H9 (cell line): Measurements from ENCODE around the gene ZNF385B. TPM values are rescaled to one million over a fixed set of nuclear protein-coding genes. Genes with fewer than 3 reads are reported as not detected.

ENCODE experiments used
- DNase-seq: peaks from one replicate; pipeline ENCODE4 v3.0.0-alpha.2; 2017
- H2AFZ ChIP-seq: one replicate; pipeline ENCODE4 v1.6.1; 2013; ENCODE audit warnings: mild to moderate bottlenecking, low read length, control low read depth, moderate library complexity
- H2AK5ac ChIP-seq: 2 replicates; pipeline ENCODE4 v1.6.1; 2013; ENCODE audit warnings: low read length, control low read depth, mixed read lengths; ENCODE audit not compliant: insufficient read length
- H2BK120ac ChIP-seq: one replicate; pipeline ENCODE4 v1.6.1; 2013; ENCODE audit warnings: low read depth, mild to moderate bottlenecking, low read length, control low read depth, inconsistent platforms; ENCODE audit not compliant: poor library complexity, severe bottlenecking
- H2BK12ac ChIP-seq: 2 replicates; pipeline ENCODE4 v1.6.1; 2013; ENCODE audit warnings: low read length, control low read depth, mixed read lengths, low read depth; ENCODE audit not compliant: insufficient read length
- H2BK15ac ChIP-seq: 2 replicates; pipeline ENCODE4 v1.6.1; 2013; ENCODE audit warnings: low read depth, low read length, control low read depth
- H2BK20ac ChIP-seq: one replicate; pipeline ENCODE4 v1.6.1; 2013; ENCODE audit warnings: low read depth, mild to moderate bottlenecking, low read length, control low read depth, inconsistent platforms; ENCODE audit not compliant: poor library complexity, severe bottlenecking
- H2BK5ac ChIP-seq: 2 replicates; pipeline ENCODE4 v1.6.1; 2013; ENCODE audit warnings: low read length, control low read depth, mixed read lengths; ENCODE audit not compliant: insufficient read length
- H3K14ac ChIP-seq: 2 replicates; pipeline ENCODE4 v1.6.1; 2013; ENCODE audit warnings: low read length, control low read depth; ENCODE audit not compliant: insufficient read depth
- H3K18ac ChIP-seq: 2 replicates; pipeline ENCODE4 v1.6.1; 2013; ENCODE audit warnings: low read depth, mild to moderate bottlenecking, mixed read lengths, low read length, control low read depth; ENCODE audit not compliant: insufficient read length
- H3K23ac ChIP-seq: 2 replicates; pipeline ENCODE4 v1.6.1; 2013; ENCODE audit warnings: low read length, control low read depth, mixed read lengths, low read depth; ENCODE audit not compliant: insufficient read length
- H3K23me2 ChIP-seq: 2 replicates; pipeline ENCODE4 v1.6.1; 2013; ENCODE audit warnings: low read depth, mild to moderate bottlenecking, mixed read lengths, low read length, control low read depth; ENCODE audit not compliant: insufficient read length, poor library complexity, severe bottlenecking
- H3K27ac ChIP-seq: 2 replicates; pipeline ENCODE4 v1.5.1; 2013; ENCODE audit warnings: low read length, control low read depth, mixed read lengths, low read depth; ENCODE audit not compliant: insufficient read length
- H3K27me3 ChIP-seq: 2 replicates; pipeline ENCODE4 v1.6.1; 2013; ENCODE audit warnings: low read length, control low read depth, inconsistent platforms; ENCODE audit not compliant: insufficient read depth
- H3K4ac ChIP-seq: 2 replicates; pipeline ENCODE4 v1.6.1; 2013; ENCODE audit warnings: low read depth, mild to moderate bottlenecking, control low read depth, inconsistent platforms, low read length, moderate library complexity
- H3K4me1 ChIP-seq: 2 replicates; pipeline ENCODE4 v1.6.1; 2013; ENCODE audit warnings: low read length, control low read depth, inconsistent platforms; ENCODE audit not compliant: insufficient read depth
- H3K4me2 ChIP-seq: 2 replicates; pipeline ENCODE4 v1.6.1; 2013; ENCODE audit warnings: low read length, control low read depth, mixed read lengths; ENCODE audit not compliant: insufficient read length, insufficient read depth
- H3K56ac ChIP-seq: 2 replicates; pipeline ENCODE4 v1.6.1; 2013; ENCODE audit warnings: low read depth, mild to moderate bottlenecking, mixed read lengths, low read length, control low read depth; ENCODE audit not compliant: insufficient read length
- H3K79me1 ChIP-seq: 2 replicates; pipeline ENCODE4 v1.6.1; 2013; ENCODE audit warnings: low read depth, mild to moderate bottlenecking, moderate library complexity, low read length, control low read depth, inconsistent platforms; ENCODE audit not compliant: insufficient read depth, poor library complexity, severe bottlenecking
- H3K79me2 ChIP-seq: 2 replicates; pipeline ENCODE4 v1.6.1; 2013; ENCODE audit warnings: low read length, control low read depth, inconsistent platforms; ENCODE audit not compliant: insufficient read depth
- H3K9ac ChIP-seq: 2 replicates; pipeline ENCODE4 v1.6.1; 2013; ENCODE audit warnings: low read length, control low read depth, mixed read lengths; ENCODE audit not compliant: insufficient read length; ENCODE audit errors: extremely low read depth
- H3K9me3 ChIP-seq: one replicate; pipeline ENCODE4 v1.6.1; 2013; ENCODE audit warnings: low read depth, low read length, inconsistent platforms; ENCODE audit not compliant: control insufficient read depth
- H3T11ph ChIP-seq: one replicate; pipeline ENCODE4 v1.6.1; 2013; ENCODE audit warnings: mild to moderate bottlenecking, low read length, control low read depth, inconsistent platforms
- H4K20me1 ChIP-seq: one replicate; pipeline ENCODE4 v1.6.1; 2013; ENCODE audit not compliant: control insufficient read depth, insufficient read length, insufficient read depth
- H4K5ac ChIP-seq: 2 replicates; pipeline ENCODE4 v1.6.1; 2013; ENCODE audit warnings: low read depth, mild to moderate bottlenecking, mixed read lengths, low read length, control low read depth; ENCODE audit not compliant: insufficient read length
- H4K8ac ChIP-seq: replicated peaks from 2 replicates; pipeline ENCODE4 v1.6.1; 2013; ENCODE audit warnings: low read length, control low read depth, mixed read lengths, low read depth; ENCODE audit not compliant: insufficient read length
- H4K91ac ChIP-seq: 2 replicates; pipeline ENCODE4 v1.6.1; 2013; ENCODE audit warnings: low read depth, mild to moderate bottlenecking, moderate library complexity, mixed read lengths, low read length, control low read depth; ENCODE audit not compliant: insufficient read length
- H3K27ac Mint-ChIP-seq, 3 experiments: 2 replicates in 2 of 3; 3 replicates in 1 of 3; pipeline ENCODE4 v1.8.0; 2020 to 2021; ENCODE audit warnings: mixed read lengths in 3 of 3, mild to moderate bottlenecking in 1 of 3, moderate library complexity in 1 of 3
- H3K27me3 Mint-ChIP-seq: 2 replicates; pipeline ENCODE4 v1.8.0; 2021; ENCODE audit warnings: low read depth, mild to moderate bottlenecking, moderate library complexity, mixed read lengths
- H3K36me3 Mint-ChIP-seq, 3 experiments: 2 replicates in 2 of 3; 3 replicates in 1 of 3; pipeline ENCODE4 v1.8.0; 2020 to 2021; ENCODE audit warnings: low read depth in 3 of 3, mixed read lengths in 3 of 3; ENCODE audit not compliant: insufficient read depth in 1 of 3
- H3K4me1 Mint-ChIP-seq, 2 experiments: 2 replicates each; pipeline ENCODE4 v1.8.0; 2020; ENCODE audit warnings: mixed read lengths in 2 of 2
- H3K4me3 Mint-ChIP-seq, 2 experiments: 2 replicates in 1 of 2; 3 replicates in 1 of 2; pipeline ENCODE4 v1.8.0; 2020 to 2021; ENCODE audit warnings: mild to moderate bottlenecking in 2 of 2, mixed read lengths in 2 of 2, moderate library complexity in 1 of 2
- H3K9me3 Mint-ChIP-seq, 2 experiments: 2 replicates in 1 of 2; 3 replicates in 1 of 2; pipeline ENCODE4 v1.8.0; 2020; ENCODE audit warnings: mild to moderate bottlenecking in 2 of 2, mixed read lengths in 2 of 2, moderate library complexity in 1 of 2
- WGBS: extraction: QIAGEN DNeasy Blood & Tissue Kit; methylation state at CpG from one replicate; pipeline ENCODE4 v1.1.7; 2013; ENCODE audit warnings: missing lambda C conversion rate, low lambda C conversion rate, mixed read lengths; ENCODE audit not compliant: insufficient read length; ENCODE audit errors: extremely low coverage; 5-methylcytosine and 5-hydroxymethylcytosine counted together
- total RNA-seq: library from RNA; stranded (reverse); gene quantifications from 2 replicates; pipeline ENCODE4 v1.2.1, GENCODE V29; 2021
- TF ChIP-seq, protein P1 (sequence below): fragments of 200-600 bp; sonication (generic); conservative IDR thresholded peaks from 3 replicates; pipeline ENCODE4 v1.8.0; 2021; ENCODE audit warnings: antibody characterized with exemption, mild to moderate bottlenecking

Gene ZNF385B
- total RNA-seq, 1 experiment from 2014 or later, result 2.1 TPM

DNA sequence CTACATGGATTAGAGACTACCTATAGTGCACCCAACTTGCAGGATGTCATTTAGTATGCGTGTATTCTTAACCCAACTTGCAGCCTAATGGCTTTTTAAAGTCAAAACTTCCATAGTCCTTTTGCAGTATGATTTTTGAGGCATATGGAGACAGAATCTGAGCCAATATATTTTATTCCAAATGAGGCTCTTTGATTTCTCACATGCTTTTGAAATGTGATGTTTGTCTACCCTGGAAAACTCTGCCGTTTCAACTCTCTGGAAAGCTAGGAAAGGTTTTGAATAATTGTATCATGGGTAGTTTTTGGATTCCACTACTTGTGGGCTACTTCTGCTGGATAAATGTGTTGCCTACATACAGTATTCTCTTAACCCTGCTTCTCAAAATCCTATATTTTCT is 206.6 kb downstream of the ZNF385B start:
- Histone ChIP-seq H3K4me2 (no peak overlapping the region), H3K9me3 (no peaks in the 10 kb centered on the region), H3K27me3 (no peaks in the 10 kb centered on the region), H2BK15ac (no peak overlapping the region), H2BK20ac (no peak overlapping the region), H3K23ac (no peak overlapping the region), H3K9ac (no peak overlapping the region), H4K20me1 (no peaks in the 10 kb centered on the region), H2BK12ac (no peak overlapping the region), H3T11ph (no peak overlapping the region), H3K4me1 (no peaks in the 10 kb centered on the region; the same call in 1 of the 2 replicates), H3K56ac (no peak overlapping the region), H3K14ac (no peak overlapping the region), H3K4ac (no peak overlapping the region), H4K5ac (no peak overlapping the region), H2BK5ac (no peak overlapping the region), H2AK5ac (no peak overlapping the region), H3K18ac (no peak overlapping the region), H3K23me2 (no peaks in the 10 kb centered on the region), H2BK120ac (no peak overlapping the region), H2AFZ (no peak overlapping the region), H4K91ac (no peak overlapping the region), H3K79me1 (no peaks in the 10 kb centered on the region), H4K8ac (no peak overlapping the region), H3K27ac (no peak overlapping the region), H3K79me2 (no peaks in the 10 kb centered on the region)
- no CpG with 5 or more reads among the region's 2 CpGs for WGBS
- Mint-ChIP-seq H3K4me1 (peaks cover 0 to 3% of the 10 kb centered on the region in 2 experiments; a peak in 1 of 4 replicates), H3K9me3 (no peaks in the 10 kb centered on the region), H3K36me3 (no peaks in the 10 kb centered on the region), H3K27me3 (no peaks in the 10 kb centered on the region), H3K4me3 (no peak overlapping the region), H3K27ac (no peak overlapping the region)
- DNase-seq, result no peak
- TF ChIP-seq, protein P1, sequence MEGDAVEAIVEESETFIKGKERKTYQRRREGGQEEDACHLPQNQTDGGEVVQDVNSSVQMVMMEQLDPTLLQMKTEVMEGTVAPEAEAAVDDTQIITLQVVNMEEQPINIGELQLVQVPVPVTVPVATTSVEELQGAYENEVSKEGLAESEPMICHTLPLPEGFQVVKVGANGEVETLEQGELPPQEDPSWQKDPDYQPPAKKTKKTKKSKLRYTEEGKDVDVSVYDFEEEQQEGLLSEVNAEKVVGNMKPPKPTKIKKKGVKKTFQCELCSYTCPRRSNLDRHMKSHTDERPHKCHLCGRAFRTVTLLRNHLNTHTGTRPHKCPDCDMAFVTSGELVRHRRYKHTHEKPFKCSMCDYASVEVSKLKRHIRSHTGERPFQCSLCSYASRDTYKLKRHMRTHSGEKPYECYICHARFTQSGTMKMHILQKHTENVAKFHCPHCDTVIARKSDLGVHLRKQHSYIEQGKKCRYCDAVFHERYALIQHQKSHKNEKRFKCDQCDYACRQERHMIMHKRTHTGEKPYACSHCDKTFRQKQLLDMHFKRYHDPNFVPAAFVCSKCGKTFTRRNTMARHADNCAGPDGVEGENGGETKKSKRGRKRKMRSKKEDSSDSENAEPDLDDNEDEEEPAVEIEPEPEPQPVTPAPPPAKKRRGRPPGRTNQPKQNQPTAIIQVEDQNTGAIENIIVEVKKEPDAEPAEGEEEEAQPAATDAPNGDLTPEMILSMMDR, result no peak
